Left ventricle myocardium inferior (tissue), 1 donor: ENCODE data around the gene NLRC5. TPM values are rescaled to one million over a fixed set of nuclear protein-coding genes. Genes with fewer than 3 reads are reported as not detected.

Experiments used
- DNase-seq: peaks from one replicate; pipeline ENCODE4 v3.0.0-alpha.2; 2020
- H3K27ac ChIP-seq: fragments of 200-600 bp; replicated peaks from 2 replicates; pipeline ENCODE4 v1.8.0; 2021
- H3K27me3 ChIP-seq: fragments of 200-600 bp; 2 replicates; pipeline ENCODE4 v1.8.0; 2021; ENCODE audit warnings: low read depth
- H3K36me3 ChIP-seq: fragments of 200-600 bp; 2 replicates; pipeline ENCODE4 v1.8.0; 2021
- H3K4me1 ChIP-seq: fragments of 200-600 bp; 2 replicates; pipeline ENCODE4 v1.8.0; 2021
- H3K4me3 ChIP-seq: fragments of 200-600 bp; 2 replicates; pipeline ENCODE4 v1.8.0; 2021; ENCODE audit warnings: mild to moderate bottlenecking, moderate library complexity
- H3K9me3 ChIP-seq: fragments of 200-600 bp; replicated peaks from 2 replicates; pipeline ENCODE4 v1.8.0; 2021
- intact Hi-C: fragments of 100-400 bp; cut with micrococcal nuclease; formaldehyde crosslinking; loops from one replicate; pipeline ENCODE4 v1.11.0; 2022
- total RNA-seq: library from RNA; stranded (reverse); fragmentation: NEBNext Ultra II Directional; extraction: Animal tissue kit (Norgen Biotek cat#: 25700); gene quantifications from one replicate; pipeline ENCODE4 v1.2.1, GENCODE V29; 2021
- TF ChIP-seq, protein P1 (sequence below): fragments of 200-600 bp; IDR thresholded peaks from 2 replicates; pipeline ENCODE4 v1.8.0; 2021; ENCODE audit warnings: antibody characterized with exemption, mild to moderate bottlenecking, borderline replicate concordance
- donor health status: DM: no; HTN: yes; CAD: no; lungs with severe emphysema.

NLRC5 gene
- total RNA-seq, 1 donor from 2014 or later, result 6.6 TPM

DNA sequence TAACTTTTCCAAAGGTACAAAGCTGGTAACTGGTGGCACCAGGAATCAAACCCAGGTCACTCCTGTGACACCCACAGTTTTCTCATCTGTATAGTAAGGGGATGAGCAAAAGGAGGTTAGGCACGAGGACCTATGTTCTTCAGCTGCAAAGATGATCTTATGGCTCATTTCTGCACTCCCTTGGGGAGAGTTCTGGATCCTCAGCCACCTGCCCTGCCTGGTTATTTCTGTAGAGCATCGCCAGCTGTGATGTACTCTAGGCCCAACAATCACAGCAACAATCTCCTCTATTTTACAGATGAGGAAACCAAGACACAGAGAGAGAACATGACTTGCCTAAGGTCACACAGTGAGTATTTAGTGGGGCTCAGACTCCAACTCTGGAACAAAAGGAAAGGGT, 97.6 kb downstream of the NLRC5 start:
- Histone ChIP-seq H3K27ac (no peak overlapping the region), H3K27me3 (no peaks in the 10 kb centered on the region), H3K4me1 (peaks cover 16% of the 10 kb centered on the region), H3K36me3 (no peaks in the 10 kb centered on the region), H3K9me3 (no peaks in the 10 kb centered on the region), H3K4me3 (no peak overlapping the region)
- TF ChIP-seq, protein P1, sequence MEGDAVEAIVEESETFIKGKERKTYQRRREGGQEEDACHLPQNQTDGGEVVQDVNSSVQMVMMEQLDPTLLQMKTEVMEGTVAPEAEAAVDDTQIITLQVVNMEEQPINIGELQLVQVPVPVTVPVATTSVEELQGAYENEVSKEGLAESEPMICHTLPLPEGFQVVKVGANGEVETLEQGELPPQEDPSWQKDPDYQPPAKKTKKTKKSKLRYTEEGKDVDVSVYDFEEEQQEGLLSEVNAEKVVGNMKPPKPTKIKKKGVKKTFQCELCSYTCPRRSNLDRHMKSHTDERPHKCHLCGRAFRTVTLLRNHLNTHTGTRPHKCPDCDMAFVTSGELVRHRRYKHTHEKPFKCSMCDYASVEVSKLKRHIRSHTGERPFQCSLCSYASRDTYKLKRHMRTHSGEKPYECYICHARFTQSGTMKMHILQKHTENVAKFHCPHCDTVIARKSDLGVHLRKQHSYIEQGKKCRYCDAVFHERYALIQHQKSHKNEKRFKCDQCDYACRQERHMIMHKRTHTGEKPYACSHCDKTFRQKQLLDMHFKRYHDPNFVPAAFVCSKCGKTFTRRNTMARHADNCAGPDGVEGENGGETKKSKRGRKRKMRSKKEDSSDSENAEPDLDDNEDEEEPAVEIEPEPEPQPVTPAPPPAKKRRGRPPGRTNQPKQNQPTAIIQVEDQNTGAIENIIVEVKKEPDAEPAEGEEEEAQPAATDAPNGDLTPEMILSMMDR, result no peak
- no peak for DNase-seq
- intact Hi-C loops, result no loop called here

DNA sequence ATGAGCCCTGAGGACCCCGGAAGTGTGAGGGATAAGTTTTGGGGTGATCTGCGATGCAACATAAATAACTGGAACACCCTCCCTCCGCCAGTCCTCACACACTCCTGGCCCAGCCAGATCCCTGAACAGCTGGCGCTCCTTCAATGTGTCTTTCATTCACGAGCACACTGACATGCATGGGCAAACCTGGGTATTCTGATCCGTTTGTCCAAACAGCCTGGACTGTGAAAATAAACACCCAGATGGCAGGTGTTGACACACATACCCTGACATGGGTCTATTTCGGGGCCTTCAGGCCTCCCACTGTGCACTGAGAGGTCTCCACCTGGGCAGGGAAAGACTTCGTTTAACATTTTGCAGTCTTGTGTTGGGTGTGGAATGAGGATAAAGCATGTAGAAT, 100.0 kb downstream of the NLRC5 start:
- H3K4me3 ChIP-seq, result no peak overlapping the region
- intact Hi-C loops, result no loop called here
- TF ChIP-seq, protein P1, result no peak
- no peak for DNase-seq
- H3K4me1 ChIP-seq, result peaks cover 31% of the 10 kb centered on the region
- no peaks in the 10 kb centered on the region for H3K9me3 ChIP-seq
- H3K27me3 ChIP-seq, result no peaks in the 10 kb centered on the region
- no peaks in the 10 kb centered on the region for H3K36me3 ChIP-seq
- H3K27ac ChIP-seq, result no peak overlapping the region

DNA sequence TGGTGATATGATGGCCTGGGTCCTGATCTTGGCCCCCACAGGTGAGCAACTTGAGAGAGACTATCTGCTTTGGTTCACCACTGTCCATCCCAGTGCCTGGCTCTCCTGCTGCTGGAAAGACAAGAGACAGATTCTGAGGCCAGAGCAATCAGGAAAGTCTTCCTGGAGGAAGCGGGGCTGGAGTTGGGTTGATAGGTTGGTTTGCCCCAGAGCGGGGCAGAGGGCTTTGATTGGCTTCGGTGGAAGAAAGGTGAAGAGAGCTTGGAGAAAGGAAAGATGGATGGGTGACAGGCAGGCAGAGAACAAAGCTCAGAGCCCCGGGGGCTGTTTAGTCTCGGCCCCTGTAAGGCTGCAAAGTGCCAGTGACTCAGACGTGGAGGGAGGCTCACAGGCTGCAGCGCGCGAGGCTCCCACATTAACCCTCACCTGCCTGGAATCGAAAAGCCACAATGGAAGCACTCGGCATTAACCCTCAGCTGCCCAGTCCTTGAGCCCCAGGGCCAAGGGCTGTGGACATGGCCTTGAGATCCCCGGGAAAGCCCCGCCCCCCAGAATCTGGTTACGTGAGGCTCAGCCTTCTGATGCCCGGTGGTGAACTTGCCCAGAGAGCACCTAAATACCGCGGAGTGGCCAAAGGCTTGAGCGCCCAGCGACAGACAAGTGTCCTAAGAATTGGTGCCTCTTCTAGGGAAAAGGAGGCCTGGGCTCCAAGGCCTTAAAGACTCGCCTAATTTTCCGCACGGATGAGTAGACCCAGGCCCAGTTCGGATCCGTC, 102.0 kb downstream of the NLRC5 start:
- H3K27ac ChIP-seq, result peak overlapping the region; percentile 91
- H3K36me3 ChIP-seq, result no peaks in the 10 kb centered on the region
- H3K9me3 ChIP-seq, result no peaks in the 10 kb centered on the region
- H3K4me1 ChIP-seq, result peaks cover 39% of the 10 kb centered on the region
- H3K4me3 ChIP-seq, result peak overlapping the region; percentile 83
- peak; percentile 40 for DNase-seq
- H3K27me3 ChIP-seq, result no peaks in the 10 kb centered on the region
- TF ChIP-seq, protein P1, result no peak
- intact Hi-C loops, result no loop called here

DNA sequence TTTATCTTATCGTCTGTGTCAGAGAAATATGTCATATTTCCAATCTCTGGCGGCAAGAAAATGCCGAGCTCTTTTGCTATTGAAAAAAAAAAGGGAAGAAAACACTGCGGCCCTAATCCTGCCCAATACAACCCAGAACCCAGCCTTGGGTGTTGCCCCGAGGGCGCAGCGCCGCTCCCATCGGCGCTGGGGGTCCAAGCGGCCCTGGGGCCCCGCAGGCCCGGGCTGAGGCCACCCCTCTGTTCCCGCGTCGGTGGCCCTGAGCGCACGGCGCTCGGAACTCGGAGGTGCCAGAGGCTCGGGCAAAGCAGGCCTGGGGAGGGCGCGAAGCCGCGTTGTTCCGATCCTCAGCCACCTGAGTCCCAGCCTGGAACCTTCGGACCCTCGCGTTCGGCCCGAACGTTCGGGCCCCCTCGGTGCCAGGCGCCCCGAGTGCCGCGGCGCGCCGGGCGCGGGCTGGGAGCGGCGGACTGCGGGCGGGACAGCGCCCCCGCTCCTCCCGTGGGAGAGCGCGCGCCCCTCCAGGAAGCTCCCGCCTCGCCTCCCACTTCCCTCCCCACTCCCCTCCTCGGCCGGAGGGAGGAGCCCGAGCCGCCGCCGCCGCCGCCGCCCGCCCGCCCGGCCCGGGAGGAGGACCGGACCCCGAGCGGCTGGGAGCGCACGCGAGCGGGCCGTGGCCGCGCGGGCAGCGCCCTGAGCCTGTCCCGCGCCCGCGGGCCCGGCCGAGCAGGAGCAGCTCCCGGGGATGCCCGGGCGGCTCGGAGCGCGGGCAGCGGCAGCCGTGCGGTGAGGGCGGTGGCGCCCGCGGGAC, 102.8 kb downstream of the NLRC5 start, which contains the start of gene CPNE2:
Gene CPNE2 (plus strand): TSS at position 609 of the 811 bp plus-strand sequence. CDS start 18,160 bp downstream, outside the sequence.
- Histone ChIP-seq H3K4me3 (peak within 1 kb of the TSS; percentile 83), H3K36me3 (no peaks in the 10 kb centered on the region), H3K27me3 (no peaks in the 10 kb centered on the region), H3K27ac (peak within 1 kb of the TSS; percentile 91), H3K9me3 (no peaks in the 10 kb centered on the region), H3K4me1 (peaks cover 39% of the 10 kb centered on the region)
- intact Hi-C loops, result no loop called here
- DNase-seq, result peak; percentile 72
- TF ChIP-seq, protein P1, result no peak

DNA sequence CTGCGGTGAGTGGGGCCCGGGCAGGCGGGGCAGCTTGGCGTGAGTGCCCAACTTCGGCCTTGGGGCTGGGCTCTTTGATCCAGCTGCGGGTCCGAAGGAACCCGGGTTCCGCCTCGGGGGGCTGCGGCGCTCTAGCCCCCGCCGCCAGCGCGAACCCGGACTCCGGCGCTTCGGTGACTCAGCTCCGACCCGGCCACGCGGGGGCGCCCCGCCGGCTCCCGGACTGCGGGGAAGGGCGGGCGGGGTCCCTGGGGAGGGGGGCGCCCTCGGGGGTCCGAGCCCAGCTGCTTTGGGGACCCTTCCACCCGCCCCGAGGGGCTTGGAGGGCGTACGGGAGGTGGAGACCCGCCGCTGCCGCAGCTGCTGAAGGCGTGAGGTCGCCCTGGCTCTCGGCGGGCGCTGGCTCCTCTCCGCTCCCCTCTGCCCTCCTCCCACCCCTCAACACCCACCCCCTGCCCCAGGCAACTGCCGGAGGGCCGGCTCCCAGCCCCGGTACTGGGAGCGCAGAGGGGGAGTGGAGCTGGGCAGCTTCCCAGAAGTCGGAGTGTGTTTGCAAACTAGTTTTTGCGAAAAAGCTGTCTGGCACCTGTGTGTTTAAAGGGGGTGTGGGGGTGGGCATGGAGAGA, 103.5 kb downstream of the NLRC5 start:
- no peaks in the 10 kb centered on the region for H3K36me3 ChIP-seq
- peak; percentile 47 for DNase-seq
- no peaks in the 10 kb centered on the region for H3K27me3 ChIP-seq
- no peaks in the 10 kb centered on the region for H3K9me3 ChIP-seq
- TF ChIP-seq, protein P1, result peak; percentile 75
- peak overlapping the region; percentile 91 for H3K27ac ChIP-seq
- peaks cover 45% of the 10 kb centered on the region for H3K4me1 ChIP-seq
- intact Hi-C loops, result no loop called here
- peak overlapping the region; percentile 83 for H3K4me3 ChIP-seq
